Esophagus muscularis mucosa (tissue), 4 donors: ENCODE data around the gene PPP2R5C. TPM values are rescaled to one million over a fixed set of nuclear protein-coding genes. Genes with fewer than 3 reads are reported as not detected.

ENCODE experiments used
- DNase-seq: peaks from one replicate; pipeline ENCODE4 v3.0.0-alpha.2; 2017; ENCODE audit errors: extremely low spot score
- H3K27ac ChIP-seq, 4 donors: fragments of 200-600 bp; sonication (generic); replicated peaks in 1 of 4; 1 replicate in 3 of 4; 2 replicates in 1 of 4; pipeline ENCODE4 v1.5.1; 2016 to 2019; ENCODE audit warnings: mild to moderate bottlenecking in 1 of 4
- H3K27me3 ChIP-seq, 4 donors: fragments of 200-600 bp; sonication (generic); one replicate each; pipeline versions ENCODE4 v1.5.1 to v1.6.0; 2016 to 2019
- H3K36me3 ChIP-seq, 4 donors: fragments of 200-600 bp; sonication (generic); one replicate each; pipeline ENCODE4 v1.5.1; 2016 to 2019
- H3K4me1 ChIP-seq, 4 donors: fragments of 200-600 bp; sonication (generic); one replicate each; pipeline ENCODE4 v1.5.1; 2016 to 2019
- H3K4me3 ChIP-seq, 4 donors: fragments of 200-600 bp; sonication (generic); 1 replicate in 2 of 4; 2 replicates in 2 of 4; pipeline ENCODE4 v1.5.1; 2016 to 2019; ENCODE audit warnings: mild to moderate bottlenecking in 4 of 4, moderate library complexity in 1 of 4
- H3K9me3 ChIP-seq, 4 donors: fragments of 200-600 bp; sonication (generic); 1 replicate in 3 of 4; 2 replicates in 1 of 4; pipeline ENCODE4 v1.5.1; 2016 to 2019
- EP300 ChIP-seq: sonication (generic); formaldehyde crosslinking; IDR thresholded peaks from one replicate; pipeline ENCODE4 v1.6.1; 2017; ENCODE audit warnings: antibody characterized with exemption
- POLR2A ChIP-seq: fragments of 450-650 bp; IDR thresholded peaks from one replicate; pipeline ENCODE4 v1.6.1; 2017; ENCODE audit warnings: antibody characterized with exemption, moderate library complexity, mild to moderate bottlenecking, low read depth
- POLR2AphosphoS5 ChIP-seq, 2 donors: sonication (generic); formaldehyde crosslinking; IDR thresholded peaks; one replicate each; pipeline ENCODE4 v1.6.1; 2017; ENCODE audit warnings: antibody characterized with exemption in 2 of 2
- WGBS: methylation state at CpG from one replicate; pipeline ENCODE4 v1.1.5; 2018; 5-methylcytosine and 5-hydroxymethylcytosine counted together
- intact Hi-C: fragments of 100-400 bp; cut with DNase I; formaldehyde crosslinking; loops from one replicate; pipeline ENCODE4 v1.15.1; 2023
- total RNA-seq, 4 donors: library from RNA; depleted of rRNA; stranded (reverse); fragments of >200 nt; gene quantifications; one replicate each; pipeline versions ENCODE4 v1.1.0 to v1.2.1, GENCODE V29; 2016
- TF ChIP-seq, protein P1 (sequence below), 3 experiments: fragments of 200-600 bp in 2 of 3; fragments of 450-650 bp in 1 of 3; sonication (generic) in 2 of 3; IDR thresholded peaks; one replicate each; pipeline ENCODE4 v1.5.1; 2017 to 2019; ENCODE audit warnings: antibody characterized with exemption in 3 of 3, mild to moderate bottlenecking in 2 of 3, moderate library complexity in 1 of 3

The PPP2R5C gene
- total RNA-seq, 4 donors from 2014 or later: 103 to 142 (median 131) TPM

GRCh38 chr14:101920271-101920670, 158.8 kb downstream of the PPP2R5C start:
- Histone ChIP-seq H3K36me3 (peaks cover 8 to 83% (median 60%) of the 10 kb centered on the region in 4 donors), H3K4me3 (no peak overlapping the region), H3K27ac (no peak overlapping the region), H3K9me3 (no peaks in the 10 kb centered on the region), H3K27me3 (no peaks in the 10 kb centered on the region), H3K4me1 (peaks cover 0 to 13% (median 5%) of the 10 kb centered on the region in 4 donors)
- no peak for TF ChIP-seq POLR2AphosphoS5 (IDR thresholded peaks at IDR 0.05)
- TF ChIP-seq, protein P1, sequence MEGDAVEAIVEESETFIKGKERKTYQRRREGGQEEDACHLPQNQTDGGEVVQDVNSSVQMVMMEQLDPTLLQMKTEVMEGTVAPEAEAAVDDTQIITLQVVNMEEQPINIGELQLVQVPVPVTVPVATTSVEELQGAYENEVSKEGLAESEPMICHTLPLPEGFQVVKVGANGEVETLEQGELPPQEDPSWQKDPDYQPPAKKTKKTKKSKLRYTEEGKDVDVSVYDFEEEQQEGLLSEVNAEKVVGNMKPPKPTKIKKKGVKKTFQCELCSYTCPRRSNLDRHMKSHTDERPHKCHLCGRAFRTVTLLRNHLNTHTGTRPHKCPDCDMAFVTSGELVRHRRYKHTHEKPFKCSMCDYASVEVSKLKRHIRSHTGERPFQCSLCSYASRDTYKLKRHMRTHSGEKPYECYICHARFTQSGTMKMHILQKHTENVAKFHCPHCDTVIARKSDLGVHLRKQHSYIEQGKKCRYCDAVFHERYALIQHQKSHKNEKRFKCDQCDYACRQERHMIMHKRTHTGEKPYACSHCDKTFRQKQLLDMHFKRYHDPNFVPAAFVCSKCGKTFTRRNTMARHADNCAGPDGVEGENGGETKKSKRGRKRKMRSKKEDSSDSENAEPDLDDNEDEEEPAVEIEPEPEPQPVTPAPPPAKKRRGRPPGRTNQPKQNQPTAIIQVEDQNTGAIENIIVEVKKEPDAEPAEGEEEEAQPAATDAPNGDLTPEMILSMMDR (IDR thresholded peaks at IDR 0.05): no peak
- TF ChIP-seq POLR2A: no peak
- TF ChIP-seq EP300: no peak
- intact Hi-C loops: no loop called here
- DNase-seq: no peak
- WGBS: 84% methylated on average over 4 of the region's 4 CpGs

DNA sequence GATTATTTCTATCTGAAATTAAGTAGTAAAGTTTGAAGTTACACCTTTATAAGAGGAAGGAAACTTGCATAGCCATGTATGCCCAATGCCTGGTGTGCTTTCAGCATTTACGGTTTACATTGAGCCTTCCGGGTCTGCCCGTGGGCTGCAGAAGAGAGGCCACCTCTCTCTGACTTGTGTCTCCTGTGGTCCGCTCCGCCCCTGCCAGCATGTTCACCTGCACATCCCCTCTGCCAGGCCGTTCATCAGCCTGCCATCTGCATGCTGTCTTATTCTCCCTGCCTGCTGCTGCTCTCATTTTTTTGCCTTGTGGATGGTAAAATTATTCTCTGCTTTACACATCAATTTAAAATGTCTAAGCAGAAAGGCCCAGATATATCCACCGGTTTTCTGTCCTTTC, 161.4 kb downstream of the PPP2R5C start:
- no peak for DNase-seq
- intact Hi-C loops: no loop called here
- H3K4me1 ChIP-seq: peaks cover 0 to 11% (median 5%) of the 10 kb centered on the region in 4 donors
- H3K27me3 ChIP-seq: no peaks in the 10 kb centered on the region
- 84% methylated on average over 7 of the region's 7 CpGs for WGBS
- TF ChIP-seq POLR2AphosphoS5 (IDR thresholded peaks at IDR 0.05) (no peak), EP300 (no peak), POLR2A (no peak)
- TF ChIP-seq, protein P1 (IDR thresholded peaks at IDR 0.05): no peak
- no peaks in the 10 kb centered on the region for H3K9me3 ChIP-seq
- no peak overlapping the region for H3K4me3 ChIP-seq
- no peak overlapping the region for H3K27ac ChIP-seq
- peaks cover 4 to 67% (median 49%) of the 10 kb centered on the region in 4 donors for H3K36me3 ChIP-seq

- no peak overlapping the region for H3K4me3 ChIP-seq
- DNase-seq: no peak
- no peak overlapping the region for H3K27ac ChIP-seq
- intact Hi-C loops: no loop called here
- no peaks in the 10 kb centered on the region for H3K27me3 ChIP-seq
- peaks cover 4 to 64% (median 43%) of the 10 kb centered on the region in 4 donors for H3K36me3 ChIP-seq
- H3K4me1 ChIP-seq: peaks cover 8 to 22% (median 12%) of the 10 kb centered on the region in 4 donors
- no peak for TF ChIP-seq POLR2AphosphoS5 (IDR thresholded peaks at IDR 0.05)
- TF ChIP-seq, protein P1 (IDR thresholded peaks at IDR 0.05): no peak
- 96% methylated on average over 33 of the region's 33 CpGs for WGBS
- H3K9me3 ChIP-seq: no peaks in the 10 kb centered on the region
Observed at GRCh38 chr14:101925152-101925551, 163.6 kb downstream of the PPP2R5C start.

- peak overlapping the region in 3 of 4 donors; percentile 31 to 76 (median 67) for H3K27ac ChIP-seq
Observed at GRCh38 chr14:101926085-101926484, 164.6 kb downstream of the PPP2R5C start.

More at GRCh38 chr14:101926085-101926484, 164.6 kb downstream of the PPP2R5C start:
- Histone ChIP-seq H3K27me3 (no peaks in the 10 kb centered on the region), H3K4me3 (no peak overlapping the region), H3K4me1 (peaks cover 8 to 22% (median 12%) of the 10 kb centered on the region in 4 donors), H3K36me3 (peaks cover 4 to 54% (median 35%) of the 10 kb centered on the region in 4 donors), H3K9me3 (no peaks in the 10 kb centered on the region)
- no peak for DNase-seq
- WGBS: 89% methylated on average over 8 of the region's 8 CpGs
- intact Hi-C loops: no loop called here
- TF ChIP-seq POLR2A (no peak), EP300 (no peak), POLR2AphosphoS5 (IDR thresholded peaks at IDR 0.05) (peak in 1 of 2 donors; percentile 18)
- TF ChIP-seq, protein P1 (IDR thresholded peaks at IDR 0.05): no peak
